ENCODE results near the gene FITM2.

The FITM2 gene

DNA sequence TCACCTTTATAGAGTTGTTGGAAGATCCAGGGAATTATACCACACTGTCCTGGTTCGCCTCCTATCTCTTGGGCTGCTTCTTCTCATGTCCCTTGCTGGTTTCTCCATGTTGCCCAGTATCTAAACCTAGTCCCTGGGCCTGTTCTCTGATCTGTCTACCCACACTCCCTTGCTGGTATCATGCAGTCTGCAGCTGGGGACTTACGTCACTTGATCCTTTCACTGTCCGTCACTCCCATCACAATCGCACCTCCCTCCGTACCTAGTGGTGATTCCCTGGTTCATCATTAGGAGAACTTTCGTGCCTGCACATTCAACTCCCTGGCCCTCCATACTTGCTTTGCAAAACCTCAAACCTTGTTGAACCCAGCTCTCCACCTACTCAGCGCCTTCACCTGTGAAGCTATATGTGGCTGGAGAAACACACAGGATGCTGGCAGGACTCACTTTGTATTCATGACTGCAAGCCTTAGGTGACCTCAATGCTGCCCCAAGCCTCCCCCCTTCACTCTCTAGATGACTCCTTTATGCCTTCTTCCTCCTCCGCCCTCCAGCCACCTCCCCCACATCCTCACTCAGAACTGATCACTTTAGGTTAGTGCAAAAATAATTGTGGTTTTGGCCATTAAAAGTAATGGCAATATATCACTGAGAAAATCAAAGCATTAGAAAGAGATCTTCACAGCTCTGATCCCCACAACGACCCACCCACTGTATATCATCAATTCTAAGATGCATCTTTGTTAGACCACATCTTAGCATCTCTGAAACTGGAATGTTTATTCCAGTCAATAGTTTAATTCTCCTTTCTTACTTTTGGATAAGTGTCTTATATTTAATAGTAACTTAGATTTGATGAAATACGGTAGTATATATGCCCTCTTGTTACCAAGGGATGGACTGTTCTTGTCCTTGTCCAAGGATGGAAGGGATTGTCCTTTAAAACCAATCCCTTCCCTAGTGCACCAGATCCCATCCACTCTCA lies 37.5 kb downstream of the FITM2 start:
- in situ Hi-C loops (cut with HindIII; ENCODE audit: low sequenced_read_pairs): no loop called here
- no peak for DNase-seq (ENCODE audit: low read depth)
- no peak for TF ChIP-seq CTCF (IDR thresholded peaks at IDR 0.05; ENCODE audit: low read depth, low read length, missing control alignments)
- no peak overlapping the region for H3K4me3 ChIP-seq (ENCODE audit: low read depth, low read length)

- H3K4me3 ChIP-seq (ENCODE audit: low read depth, low read length): no peak overlapping the region
- DNase-seq (ENCODE audit: low read depth): no peak
- in situ Hi-C loops (cut with HindIII; ENCODE audit: low sequenced_read_pairs): no loop called here
- no peak for TF ChIP-seq CTCF (IDR thresholded peaks at IDR 0.05; ENCODE audit: low read depth, low read length, missing control alignments)
Measured at GRCh38 chr20:44271915-44272663, 38.9 kb downstream of the FITM2 start.

GRCh38 chr20:44268802-44269201 lies 42.2 kb downstream of the FITM2 start:
- in situ Hi-C loops (cut with HindIII; ENCODE audit: low sequenced_read_pairs): no loop called here
- no peak for TF ChIP-seq CTCF (IDR thresholded peaks at IDR 0.05; ENCODE audit: low read depth, low read length, missing control alignments)
- no peak overlapping the region for H3K4me3 ChIP-seq (ENCODE audit: low read depth, low read length)
- DNase-seq (ENCODE audit: low read depth): no peak

- TF ChIP-seq CTCF (IDR thresholded peaks at IDR 0.05; ENCODE audit: low read depth, low read length, missing control alignments): no peak
- in situ Hi-C loops (cut with HindIII; ENCODE audit: low sequenced_read_pairs): no loop called here
- no peak overlapping the region for H3K4me3 ChIP-seq (ENCODE audit: low read depth, low read length)
- DNase-seq (ENCODE audit: low read depth): no peak
Measured at GRCh38 chr20:44264287-44264686, 46.7 kb downstream of the FITM2 start.

DNA sequence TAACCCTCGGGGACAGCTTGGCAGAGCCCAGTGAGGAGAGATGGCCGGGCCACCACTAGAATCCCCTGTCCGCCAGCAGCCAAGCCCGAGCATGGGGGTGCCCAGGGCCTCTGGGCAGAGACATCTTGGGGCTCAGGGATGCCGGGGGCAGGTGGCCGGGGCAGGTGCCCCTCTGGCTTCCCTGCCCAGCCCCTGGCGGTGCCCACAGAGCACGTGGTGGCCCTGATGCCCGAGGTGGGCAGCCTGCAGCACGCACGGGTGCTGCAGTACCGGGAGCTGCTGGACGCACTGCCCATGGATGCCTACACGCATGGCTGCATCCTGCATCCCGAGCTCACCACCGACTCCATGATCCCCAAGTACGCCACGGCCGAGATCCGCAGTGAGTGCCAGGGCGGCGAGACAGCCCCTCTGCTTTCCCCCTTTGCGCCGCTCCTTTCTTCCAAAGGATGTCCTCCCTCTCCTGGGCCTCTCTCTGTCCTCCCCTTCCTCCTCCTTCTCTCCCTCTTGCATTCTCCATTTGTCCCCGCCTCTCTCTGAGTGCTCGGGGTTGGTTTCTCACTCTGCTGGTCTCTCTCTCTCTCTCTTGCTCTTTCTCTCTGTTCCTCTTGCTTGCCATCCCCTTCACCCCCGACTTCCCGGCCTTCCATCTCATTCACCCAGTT lies 52.6 kb downstream of the FITM2 start:
- in situ Hi-C loops (cut with HindIII; ENCODE audit: low sequenced_read_pairs): no loop called here
- TF ChIP-seq CTCF (IDR thresholded peaks at IDR 0.05; ENCODE audit: low read depth, low read length, missing control alignments): no peak
- no peak for DNase-seq (ENCODE audit: low read depth)
- H3K4me3 ChIP-seq (ENCODE audit: low read depth, low read length): no peak overlapping the region

GRCh38 chr20:44256961-44257360 lies 54.0 kb downstream of the FITM2 start:
- no peak overlapping the region for H3K4me3 ChIP-seq (ENCODE audit: low read depth, low read length)
- in situ Hi-C loops (cut with HindIII; ENCODE audit: low sequenced_read_pairs): no loop called here
- no peak for TF ChIP-seq CTCF (IDR thresholded peaks at IDR 0.05; ENCODE audit: low read depth, low read length, missing control alignments)
- no peak for DNase-seq (ENCODE audit: low read depth)

All from astrocyte of the cerebellum (primary cell).